SJCRH30 (cell line): ENCODE data around the gene BLNK. TPM values are rescaled to one million over a fixed set of nuclear protein-coding genes. Genes with fewer than 3 reads are reported as not detected.

ENCODE experiments used
- DNase-seq, 2 experiments: peaks; one replicate each; pipeline ENCODE4 v3.0.0-alpha.2; 2015 to 2020
- H3K27ac ChIP-seq: fragments of 250-450 bp; sonication (Bioruptor Pico); 2 replicates; pipeline ENCODE4 v1.5.1; 2020; ENCODE audit warnings: mild to moderate bottlenecking, moderate library complexity
- H3K27me3 ChIP-seq: fragments of 250-450 bp; sonication (Bioruptor Pico); 2 replicates; pipeline ENCODE4 v1.5.1; 2020; ENCODE audit warnings: mild to moderate bottlenecking, moderate library complexity
- H3K36me3 ChIP-seq: fragments of 250-450 bp; sonication (Bioruptor Pico); 2 replicates; pipeline ENCODE4 v1.5.1; 2020; ENCODE audit warnings: mild to moderate bottlenecking, moderate library complexity
- H3K4me1 ChIP-seq: fragments of 250-450 bp; sonication (Bioruptor Pico); 2 replicates; pipeline ENCODE4 v1.5.1; 2020; ENCODE audit warnings: mild to moderate bottlenecking, moderate library complexity
- H3K4me3 ChIP-seq: fragments of 250-450 bp; sonication (Bioruptor Pico); 2 replicates; pipeline ENCODE4 v1.5.1; 2020; ENCODE audit warnings: mild to moderate bottlenecking, moderate library complexity
- H3K9me3 ChIP-seq: fragments of 250-450 bp; sonication (Bioruptor Pico); replicated peaks from 2 replicates; pipeline ENCODE4 v1.5.1; 2020; ENCODE audit warnings: mild to moderate bottlenecking, moderate library complexity
- total RNA-seq: library from RNA; depleted of rRNA; stranded (reverse); fragments of >200 nt; shearing (Covaris generic); gene quantifications from 2 replicates; pipeline ENCODE4 v1.2.3, GENCODE V29; 2014

BLNK gene
- total RNA-seq, 1 experiment from 2014 or later = not detected

DNA sequence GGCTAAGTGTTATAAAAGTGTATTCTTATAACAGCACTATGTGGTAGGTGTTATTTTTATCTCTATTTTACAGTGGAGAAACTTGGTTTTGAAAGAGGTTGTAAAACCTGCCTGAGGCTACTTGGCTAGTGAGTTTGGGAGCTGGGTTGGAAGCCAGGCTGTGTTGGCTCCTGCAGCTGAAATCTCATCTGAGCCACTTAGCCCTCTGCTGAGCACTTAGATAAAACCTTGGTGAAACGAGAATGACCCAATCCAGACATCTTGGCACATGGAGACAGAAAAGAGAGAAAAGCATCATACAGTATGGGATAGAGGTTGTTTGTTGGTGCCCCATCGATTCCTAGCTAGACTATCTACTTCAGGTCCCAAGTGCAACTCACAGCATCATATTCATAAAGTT, 37.4 kb downstream of the BLNK start:
- Histone ChIP-seq H3K4me1 (no peaks in the 10 kb centered on the region), H3K36me3 (no peaks in the 10 kb centered on the region), H3K9me3 (no peaks in the 10 kb centered on the region), H3K27ac (no peak overlapping the region), H3K27me3 (no peaks in the 10 kb centered on the region), H3K4me3 (no peak overlapping the region)
- no peak for DNase-seq

DNA sequence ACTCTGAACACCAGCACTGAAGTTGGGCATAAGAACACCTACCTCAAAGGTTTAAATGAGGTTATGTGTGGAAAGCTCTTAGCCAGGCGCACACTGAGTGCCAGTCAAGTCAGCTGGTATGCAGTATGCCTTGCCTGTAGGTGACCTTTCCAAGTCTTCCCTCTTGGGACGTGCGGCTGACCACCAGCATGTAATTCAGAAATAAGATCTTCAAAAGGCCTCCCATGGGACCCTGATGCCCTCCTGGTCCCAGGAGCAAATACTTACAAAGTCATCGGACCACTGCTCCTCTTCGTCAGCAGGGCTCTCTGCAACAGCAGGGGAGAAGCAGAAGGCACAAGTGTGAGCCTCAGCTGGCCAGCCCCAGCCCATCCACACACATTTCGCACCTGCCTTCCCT, 40.8 kb downstream of the BLNK start:
- H3K27ac ChIP-seq = no peak overlapping the region
- no peaks in the 10 kb centered on the region for H3K27me3 ChIP-seq

DNA sequence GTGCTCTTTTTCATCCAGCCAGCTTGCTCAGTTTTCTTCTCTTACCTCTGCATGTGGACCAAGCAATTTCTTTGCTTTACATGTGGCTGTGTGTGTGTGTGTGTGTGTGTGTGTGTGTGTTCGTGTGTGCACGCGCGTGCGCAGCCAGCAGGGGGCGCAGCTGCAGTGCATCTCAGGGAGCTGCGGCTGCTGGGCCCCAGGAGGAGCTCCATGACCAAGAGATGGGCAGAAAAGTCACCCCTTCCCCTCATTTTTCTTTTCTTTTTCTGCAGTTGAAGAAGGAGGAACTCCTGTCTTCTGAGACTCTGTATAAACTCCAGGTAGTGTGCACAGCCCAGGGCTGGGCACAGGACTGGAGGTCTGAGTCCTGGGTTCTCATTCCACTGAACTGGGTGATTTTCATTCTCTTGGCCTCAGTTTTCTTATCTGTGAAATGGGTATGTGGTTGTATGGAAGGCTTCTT, 41.8 kb downstream of the BLNK start:
- Histone ChIP-seq H3K27me3 (no peaks in the 10 kb centered on the region), H3K9me3 (no peaks in the 10 kb centered on the region), H3K27ac (no peak overlapping the region), H3K36me3 (no peaks in the 10 kb centered on the region), H3K4me3 (no peak overlapping the region), H3K4me1 (peaks cover 6% of the 10 kb centered on the region; the same call in 1 of the 2 replicates)
- DNase-seq = peak; percentile 58 to 69

More for the DNA sequence above, 40.8 kb downstream of the BLNK start:
- Histone ChIP-seq H3K9me3 (no peaks in the 10 kb centered on the region), H3K4me3 (no peak overlapping the region), H3K4me1 (no peaks in the 10 kb centered on the region), H3K36me3 (no peaks in the 10 kb centered on the region)
- no peak for DNase-seq

DNA sequence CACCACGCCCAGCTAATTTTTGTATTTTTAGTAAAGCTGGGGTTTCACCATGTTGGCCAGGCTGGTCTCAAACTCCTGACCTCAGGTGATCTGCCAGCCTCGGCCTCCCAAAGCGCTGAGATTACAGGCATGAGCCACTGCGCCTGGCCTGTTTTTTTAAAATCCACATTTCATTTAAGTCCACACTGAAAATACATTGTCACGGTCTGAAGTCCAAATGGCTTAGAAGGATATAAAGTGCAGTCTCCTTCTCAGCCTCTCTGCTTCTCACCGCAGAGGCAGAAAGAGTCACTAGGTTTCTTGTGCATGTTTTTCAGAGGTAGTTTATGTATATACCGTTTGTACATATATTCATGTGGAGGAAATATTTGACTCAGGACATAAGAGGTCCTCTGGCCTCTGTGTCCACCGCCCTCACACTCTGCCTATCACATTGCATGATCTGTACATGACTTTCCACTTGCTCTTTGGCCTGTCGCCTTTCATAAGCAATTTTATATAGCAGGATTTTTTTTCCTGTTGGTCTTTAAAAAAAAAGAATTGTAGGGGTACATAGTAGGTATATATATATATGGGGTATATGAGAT, 42.9 kb downstream of the BLNK start:
- H3K27ac ChIP-seq = no peak overlapping the region
- H3K9me3 ChIP-seq = no peaks in the 10 kb centered on the region
- no peaks in the 10 kb centered on the region for H3K36me3 ChIP-seq
- H3K27me3 ChIP-seq = no peaks in the 10 kb centered on the region
- H3K4me3 ChIP-seq = no peak overlapping the region
- H3K4me1 ChIP-seq = peaks cover 6% of the 10 kb centered on the region; the same call in 1 of the 2 replicates
- DNase-seq = no peak

DNA sequence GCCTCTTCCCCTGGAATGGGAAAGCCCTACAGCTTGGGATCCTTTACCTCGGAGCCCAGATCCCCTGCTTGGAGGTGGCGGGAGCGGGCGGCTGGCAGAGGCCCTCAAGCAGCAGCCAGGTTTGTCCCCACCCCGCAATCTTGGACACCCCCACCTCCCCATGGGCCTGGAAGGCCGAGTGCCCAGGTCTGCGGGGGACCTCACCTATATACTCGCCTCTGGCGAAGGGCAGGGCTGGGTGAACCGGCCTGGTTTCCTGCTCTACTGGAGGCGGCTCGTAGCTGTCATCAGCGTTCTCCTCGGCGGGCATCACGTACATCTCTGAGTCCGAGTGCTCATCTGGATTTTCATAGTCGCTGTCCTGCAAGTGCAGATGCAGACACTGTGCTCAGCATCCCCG, 44.2 kb downstream of the BLNK start:
- no peak for DNase-seq
- H3K4me3 ChIP-seq = no peak overlapping the region
- no peak overlapping the region for H3K27ac ChIP-seq

DNA sequence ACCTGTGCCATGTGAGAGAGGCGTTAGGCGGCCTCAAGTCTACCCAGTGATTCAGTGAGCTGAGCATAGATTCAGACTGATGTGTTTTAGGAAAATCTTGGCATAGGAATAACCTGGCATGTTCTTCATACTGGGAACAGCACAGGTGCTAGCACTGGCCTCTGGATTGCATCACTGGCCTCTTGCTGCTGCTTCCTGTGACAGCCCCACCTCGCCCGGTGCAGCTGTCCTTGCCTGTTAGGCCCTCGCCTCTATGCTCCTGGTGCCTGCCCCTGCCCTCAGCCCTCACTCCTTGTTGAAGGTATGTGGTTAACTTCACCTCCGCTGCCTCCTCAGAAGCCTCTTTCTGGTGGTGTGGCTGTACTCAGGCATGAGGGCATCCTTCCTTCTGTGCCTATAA, 46.2 kb downstream of the BLNK start:
- Histone ChIP-seq H3K27me3 (no peaks in the 10 kb centered on the region; the same call in 1 of the 2 replicates), H3K4me1 (peaks cover 6% of the 10 kb centered on the region; the same call in 1 of the 2 replicates), H3K9me3 (no peaks in the 10 kb centered on the region), H3K36me3 (no peaks in the 10 kb centered on the region), H3K4me3 (no peak overlapping the region), H3K27ac (no peak overlapping the region)
- peak; percentile 66 to 67 for DNase-seq

More for the DNA sequence above, 44.2 kb downstream of the BLNK start:
- Histone ChIP-seq H3K9me3 (no peaks in the 10 kb centered on the region), H3K27me3 (no peaks in the 10 kb centered on the region; the same call in 1 of the 2 replicates), H3K36me3 (no peaks in the 10 kb centered on the region), H3K4me1 (peaks cover 6% of the 10 kb centered on the region; the same call in 1 of the 2 replicates)

DNA sequence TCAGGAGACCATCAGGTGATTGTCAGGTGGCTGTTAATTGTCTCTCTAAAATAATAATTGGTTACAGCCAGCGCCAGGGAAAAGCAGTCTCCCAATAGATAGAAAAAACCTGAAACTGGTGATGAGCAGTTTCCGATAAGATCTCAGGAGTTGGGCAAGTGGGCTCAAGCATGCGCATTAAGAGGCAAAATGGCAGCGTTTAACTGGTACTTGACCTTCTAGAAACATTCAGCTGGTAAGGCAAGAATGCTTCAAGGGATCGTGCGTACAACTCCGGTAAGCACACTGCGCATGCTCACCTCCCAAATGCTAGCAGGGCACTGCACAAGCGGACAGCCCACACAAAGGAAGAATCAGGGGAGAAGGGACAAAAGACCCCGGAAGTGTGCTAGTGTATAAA, 48.5 kb downstream of the BLNK start:
- Histone ChIP-seq H3K9me3 (no peaks in the 10 kb centered on the region), H3K27ac (no peak overlapping the region), H3K36me3 (no peaks in the 10 kb centered on the region), H3K4me3 (no peak overlapping the region), H3K4me1 (peaks cover 6% of the 10 kb centered on the region; the same call in 1 of the 2 replicates), H3K27me3 (no peaks in the 10 kb centered on the region; the same call in 1 of the 2 replicates)
- DNase-seq = no peak

DNA sequence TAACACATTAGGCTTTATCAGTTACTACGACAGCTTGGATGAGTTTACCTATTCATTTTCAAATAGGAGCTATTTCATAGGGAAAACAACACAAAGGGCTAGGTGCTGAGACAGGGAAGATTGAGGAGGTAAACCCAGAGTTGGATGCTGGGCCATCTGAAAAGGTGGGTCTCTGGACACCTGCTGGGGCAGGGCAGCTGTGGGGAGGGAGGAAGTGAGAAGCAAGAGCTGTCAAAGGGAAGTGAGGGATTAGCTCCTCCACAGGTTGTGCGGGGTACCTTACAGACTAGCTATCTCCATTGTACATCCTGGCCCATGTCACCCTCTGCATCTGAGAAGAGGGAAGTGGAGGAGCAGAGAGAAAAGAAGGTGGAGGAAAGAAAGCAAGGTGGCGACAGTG, 48.9 kb downstream of the BLNK start:
- H3K27ac ChIP-seq = no peak overlapping the region
- H3K9me3 ChIP-seq = no peaks in the 10 kb centered on the region
- no peak for DNase-seq
- H3K36me3 ChIP-seq = no peaks in the 10 kb centered on the region
- H3K4me1 ChIP-seq = peaks cover 6% of the 10 kb centered on the region; the same call in 1 of the 2 replicates
- H3K27me3 ChIP-seq = no peaks in the 10 kb centered on the region; the same call in 1 of the 2 replicates
- no peak overlapping the region for H3K4me3 ChIP-seq

DNA sequence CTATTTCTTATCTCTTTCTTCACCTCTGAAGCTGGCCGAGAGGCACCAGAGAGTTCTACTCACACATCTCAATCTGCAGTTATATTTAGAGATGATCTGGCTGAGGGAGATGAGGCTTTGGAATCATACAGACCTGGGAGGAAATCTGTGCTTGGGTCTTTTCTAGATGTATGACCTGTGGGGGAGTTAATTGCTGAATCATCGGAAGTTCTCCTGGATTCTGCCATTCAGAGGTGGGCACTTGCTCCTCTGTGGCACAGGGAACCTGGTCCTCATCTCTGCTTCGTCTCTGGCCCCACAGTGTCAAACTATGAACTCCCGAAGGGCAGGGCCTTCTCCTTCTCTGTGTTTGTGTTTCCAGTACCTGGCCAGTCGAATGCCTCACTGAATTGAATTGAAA, 52.5 kb downstream of the BLNK start:
- Histone ChIP-seq H3K36me3 (no peaks in the 10 kb centered on the region), H3K27ac (no peak overlapping the region), H3K27me3 (no peaks in the 10 kb centered on the region; the same call in 1 of the 2 replicates), H3K4me3 (no peak overlapping the region), H3K9me3 (no peaks in the 10 kb centered on the region), H3K4me1 (no peaks in the 10 kb centered on the region)
- no peak for DNase-seq

DNA sequence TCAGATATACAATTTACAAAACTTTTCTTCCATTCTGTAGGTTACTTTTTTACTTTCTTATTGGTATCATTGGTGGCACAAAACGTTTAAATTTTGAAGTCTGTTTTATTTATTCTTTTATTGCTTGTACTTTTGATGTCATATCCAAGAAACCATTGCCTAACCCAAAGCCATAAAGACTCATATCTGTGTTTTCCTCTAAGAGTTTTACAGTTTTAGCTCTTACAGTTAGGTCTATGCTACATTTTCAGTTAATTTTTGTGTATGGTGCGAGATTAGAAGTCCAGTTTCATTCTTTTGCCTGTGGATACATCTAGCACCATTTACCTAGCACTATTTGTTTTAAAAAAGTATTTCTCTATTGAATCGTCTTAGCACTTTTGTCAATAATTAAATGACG, 53.7 kb downstream of the BLNK start:
- no peak overlapping the region for H3K4me3 ChIP-seq
- H3K36me3 ChIP-seq = no peaks in the 10 kb centered on the region
- no peaks in the 10 kb centered on the region for H3K9me3 ChIP-seq
- H3K4me1 ChIP-seq = no peaks in the 10 kb centered on the region
- no peaks in the 10 kb centered on the region; the same call in 1 of the 2 replicates for H3K27me3 ChIP-seq
- DNase-seq = no peak
- no peak overlapping the region for H3K27ac ChIP-seq

DNA sequence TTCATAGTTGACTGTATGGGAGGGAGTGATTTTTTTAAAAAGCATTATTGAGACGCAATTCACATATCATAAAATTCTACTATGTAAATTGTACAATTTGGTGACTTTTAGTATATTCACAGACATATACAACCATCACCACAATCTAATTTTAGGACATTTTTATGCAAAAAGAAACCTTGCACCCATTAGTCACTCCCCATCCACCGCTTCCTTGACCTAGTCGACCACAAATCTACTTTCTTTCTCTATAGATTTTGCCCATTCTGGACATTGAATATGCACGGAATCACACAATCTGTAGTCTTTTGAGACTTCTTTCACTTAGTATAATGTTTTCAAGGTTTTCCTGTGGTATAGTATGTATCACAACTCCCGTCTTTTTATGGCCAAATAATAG, 54.6 kb downstream of the BLNK start:
- no peaks in the 10 kb centered on the region for H3K27me3 ChIP-seq
- no peak overlapping the region for H3K4me3 ChIP-seq
- no peaks in the 10 kb centered on the region for H3K4me1 ChIP-seq
- H3K27ac ChIP-seq = no peak overlapping the region
- no peaks in the 10 kb centered on the region for H3K9me3 ChIP-seq
- DNase-seq = no peak
- no peaks in the 10 kb centered on the region for H3K36me3 ChIP-seq

DNA sequence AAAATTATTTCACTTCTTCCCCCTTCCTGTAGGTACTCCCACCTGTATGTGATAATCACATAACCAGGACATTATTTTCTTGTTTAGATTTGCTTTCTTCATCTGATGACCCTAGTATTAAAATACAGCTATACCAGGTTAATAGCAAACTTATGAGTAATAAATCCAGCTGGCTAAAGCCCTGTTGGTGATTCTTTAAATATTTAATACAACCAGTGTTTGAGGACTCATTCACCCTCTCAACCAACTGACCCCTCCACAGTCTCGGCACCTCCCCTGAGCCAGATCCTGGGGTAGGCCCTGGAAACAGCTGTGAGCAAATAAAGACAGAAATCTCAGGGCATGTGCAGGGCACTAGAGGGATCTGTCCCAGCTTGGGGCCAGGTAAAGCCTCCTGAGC, 58.5 kb downstream of the BLNK start:
- Histone ChIP-seq H3K36me3 (no peaks in the 10 kb centered on the region), H3K27ac (no peak overlapping the region), H3K9me3 (no peaks in the 10 kb centered on the region), H3K4me3 (no peak overlapping the region), H3K27me3 (no peaks in the 10 kb centered on the region), H3K4me1 (no peaks in the 10 kb centered on the region)
- no peak for DNase-seq

DNA sequence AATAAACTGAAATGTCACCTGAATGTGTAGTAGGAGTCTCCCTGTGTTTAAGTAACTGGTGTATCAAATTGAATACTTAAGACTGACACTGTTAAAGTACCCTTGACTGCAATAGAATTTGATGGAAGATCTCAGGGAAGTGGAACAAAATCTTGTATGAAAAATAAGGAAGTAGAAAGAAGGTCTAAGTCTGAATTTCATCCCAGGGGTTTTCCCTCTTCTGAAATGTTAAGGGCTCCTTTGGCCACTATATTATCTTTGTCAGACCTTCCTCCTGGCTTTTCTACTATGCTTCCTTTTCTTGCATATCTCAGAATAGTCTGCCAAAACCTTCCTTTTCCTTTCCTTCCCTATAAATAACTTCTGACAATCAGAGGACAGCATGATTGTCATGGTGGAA, 59.6 kb downstream of the BLNK start:
- DNase-seq = no peak
- Histone ChIP-seq H3K36me3 (no peaks in the 10 kb centered on the region), H3K27ac (no peak overlapping the region), H3K9me3 (no peaks in the 10 kb centered on the region), H3K4me3 (no peak overlapping the region), H3K27me3 (no peaks in the 10 kb centered on the region), H3K4me1 (no peaks in the 10 kb centered on the region)

DNA sequence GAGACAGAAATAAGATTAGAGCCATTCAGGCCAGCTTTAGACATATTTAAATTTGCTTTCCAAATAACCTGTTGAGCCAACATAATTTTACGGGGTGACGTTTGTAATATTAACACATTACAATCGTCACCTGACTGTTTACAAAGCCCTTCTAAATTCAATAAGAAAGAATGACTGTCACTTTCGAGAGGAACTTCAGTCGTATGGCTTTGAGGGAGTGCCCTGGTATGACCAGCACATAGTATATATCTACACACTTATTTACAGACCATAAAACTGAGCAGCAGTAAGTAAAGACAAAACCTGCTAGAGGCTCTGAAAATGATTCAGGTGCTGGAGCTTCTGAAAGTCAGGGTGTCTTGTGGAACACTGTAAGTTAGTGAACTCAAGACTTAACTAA, 62.4 kb downstream of the BLNK start:
- Histone ChIP-seq H3K9me3 (no peaks in the 10 kb centered on the region), H3K27ac (no peak overlapping the region), H3K4me3 (no peak overlapping the region), H3K36me3 (no peaks in the 10 kb centered on the region), H3K4me1 (no peaks in the 10 kb centered on the region), H3K27me3 (no peaks in the 10 kb centered on the region)
- no peak for DNase-seq

DNA sequence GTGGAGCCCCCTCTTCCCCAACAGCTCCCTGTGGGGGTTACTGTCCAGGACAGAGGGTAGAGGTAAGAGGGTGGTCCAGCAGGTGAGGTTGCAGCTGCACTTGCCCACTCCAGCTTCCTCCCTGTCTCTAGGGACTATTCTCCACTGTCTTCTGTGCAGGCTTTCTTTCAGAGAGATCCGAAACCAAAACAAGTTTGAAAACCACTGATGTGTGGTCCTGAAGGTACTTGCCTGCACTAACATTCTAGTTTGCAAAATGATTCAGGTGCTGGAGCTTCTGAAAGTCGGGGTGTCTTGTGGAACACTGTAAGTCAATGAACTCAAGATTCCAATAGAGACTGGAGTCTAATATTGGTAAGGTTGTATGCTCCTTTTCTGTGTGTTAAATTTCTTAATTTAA, 63.1 kb downstream of the BLNK start:
- Histone ChIP-seq H3K4me1 (no peaks in the 10 kb centered on the region), H3K4me3 (no peak overlapping the region), H3K9me3 (no peaks in the 10 kb centered on the region), H3K27ac (no peak overlapping the region), H3K36me3 (no peaks in the 10 kb centered on the region), H3K27me3 (no peaks in the 10 kb centered on the region)
- DNase-seq = no peak

DNA sequence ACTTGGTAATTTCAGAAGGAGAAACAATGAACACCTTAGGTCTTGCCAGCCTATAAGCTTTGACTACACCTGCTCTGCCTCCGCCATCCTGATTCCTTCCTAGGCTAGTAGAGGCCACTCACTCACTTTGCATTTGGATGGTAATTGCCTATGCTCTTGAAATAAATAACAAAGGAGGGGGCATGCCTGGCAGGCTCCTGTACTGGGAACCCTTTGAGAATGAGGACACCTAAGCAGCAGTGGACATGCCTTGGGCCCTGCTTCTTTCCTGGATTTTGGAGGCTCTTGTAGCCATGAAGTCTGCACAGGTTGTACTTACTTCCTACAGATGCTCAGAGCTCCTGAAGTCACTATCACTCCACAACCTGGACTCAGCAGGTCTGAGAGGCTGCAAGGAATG, 65.8 kb downstream of the BLNK start:
- Histone ChIP-seq H3K4me1 (no peaks in the 10 kb centered on the region), H3K4me3 (no peak overlapping the region), H3K27ac (no peak overlapping the region), H3K36me3 (no peaks in the 10 kb centered on the region), H3K27me3 (no peaks in the 10 kb centered on the region), H3K9me3 (no peaks in the 10 kb centered on the region)
- no peak for DNase-seq
